Esophagus muscularis mucosa (tissue), 4 donors: ENCODE data around the gene VPS13D. TPM values are rescaled to one million over a fixed set of nuclear protein-coding genes. Genes with fewer than 3 reads are reported as not detected.

Source experiments
- DNase-seq: peaks from one replicate; pipeline ENCODE4 v3.0.0-alpha.2; 2017; ENCODE audit errors: extremely low spot score
- H3K27ac ChIP-seq, 4 donors: fragments of 200-600 bp; sonication (generic); replicated peaks in 1 of 4; 1 replicate in 3 of 4; 2 replicates in 1 of 4; pipeline ENCODE4 v1.5.1; 2016 to 2019; ENCODE audit warnings: mild to moderate bottlenecking in 1 of 4
- H3K27me3 ChIP-seq, 4 donors: fragments of 200-600 bp; sonication (generic); one replicate each; pipeline versions ENCODE4 v1.5.1 to v1.6.0; 2016 to 2019
- H3K36me3 ChIP-seq, 4 donors: fragments of 200-600 bp; sonication (generic); one replicate each; pipeline ENCODE4 v1.5.1; 2016 to 2019
- H3K4me1 ChIP-seq, 4 donors: fragments of 200-600 bp; sonication (generic); one replicate each; pipeline ENCODE4 v1.5.1; 2016 to 2019
- H3K4me3 ChIP-seq, 4 donors: fragments of 200-600 bp; sonication (generic); 1 replicate in 2 of 4; 2 replicates in 2 of 4; pipeline ENCODE4 v1.5.1; 2016 to 2019; ENCODE audit warnings: mild to moderate bottlenecking in 4 of 4, moderate library complexity in 1 of 4
- H3K9me3 ChIP-seq, 4 donors: fragments of 200-600 bp; sonication (generic); 1 replicate in 3 of 4; 2 replicates in 1 of 4; pipeline ENCODE4 v1.5.1; 2016 to 2019
- CTCF ChIP-seq, 3 experiments: fragments of 200-600 bp in 2 of 3; fragments of 450-650 bp in 1 of 3; sonication (generic) in 2 of 3; IDR thresholded peaks; one replicate each; pipeline ENCODE4 v1.5.1; 2017 to 2019; ENCODE audit warnings: antibody characterized with exemption in 3 of 3, mild to moderate bottlenecking in 2 of 3, moderate library complexity in 1 of 3
- EP300 ChIP-seq: sonication (generic); formaldehyde crosslinking; IDR thresholded peaks from one replicate; pipeline ENCODE4 v1.6.1; 2017; ENCODE audit warnings: antibody characterized with exemption
- POLR2A ChIP-seq: fragments of 450-650 bp; IDR thresholded peaks from one replicate; pipeline ENCODE4 v1.6.1; 2017; ENCODE audit warnings: antibody characterized with exemption, moderate library complexity, mild to moderate bottlenecking, low read depth
- POLR2AphosphoS5 ChIP-seq, 2 donors: sonication (generic); formaldehyde crosslinking; IDR thresholded peaks; one replicate each; pipeline ENCODE4 v1.6.1; 2017; ENCODE audit warnings: antibody characterized with exemption in 2 of 2
- WGBS: methylation state at CpG from one replicate; pipeline ENCODE4 v1.1.5; 2018; 5-methylcytosine and 5-hydroxymethylcytosine counted together
- intact Hi-C: fragments of 100-400 bp; cut with DNase I; formaldehyde crosslinking; loops from one replicate; pipeline ENCODE4 v1.15.1; 2023
- total RNA-seq, 4 donors: library from RNA; depleted of rRNA; stranded (reverse); fragments of >200 nt; gene quantifications; one replicate each; pipeline versions ENCODE4 v1.1.0 to v1.2.1, GENCODE V29; 2016

Gene VPS13D
- total RNA-seq, 4 donors from 2014 or later, result 67.8 to 93.3 (median 85.4) TPM

DNA sequence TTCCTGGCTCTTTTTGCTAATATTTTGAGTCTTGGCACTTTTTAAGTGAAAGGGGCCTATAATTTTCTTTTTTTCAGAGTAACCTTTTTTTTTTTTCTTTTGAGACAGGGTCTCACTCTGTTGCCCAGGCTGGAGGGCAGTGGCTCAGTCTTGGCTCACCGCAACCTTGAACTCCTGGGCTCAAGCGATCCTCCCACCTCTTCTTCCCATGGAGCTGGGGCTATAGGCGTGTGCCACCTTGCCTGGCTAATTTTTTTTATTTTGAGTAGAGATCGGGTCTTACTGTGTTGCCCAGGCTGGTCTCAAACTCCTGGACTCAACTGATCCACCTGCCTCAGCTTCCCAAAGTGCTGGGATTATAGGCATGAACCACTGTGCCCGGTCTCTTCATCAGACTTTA, 285.4 kb downstream of the VPS13D start:
- no peak for DNase-seq
- WGBS, result 99% methylated on average over 5 of the region's 5 CpGs
- intact Hi-C loops, result no loop called here
- H3K4me3 ChIP-seq, result no peak overlapping the region
- H3K36me3 ChIP-seq, result no peaks in the 10 kb centered on the region
- TF ChIP-seq POLR2AphosphoS5 (IDR thresholded peaks at IDR 0.05), result no peak
- TF ChIP-seq POLR2A, result no peak
- no peak for TF ChIP-seq EP300
- no peak for TF ChIP-seq CTCF (IDR thresholded peaks at IDR 0.05)
- no peaks in the 10 kb centered on the region for H3K27me3 ChIP-seq
- peaks cover 30 to 52% (median 43%) of the 10 kb centered on the region in 4 donors for H3K4me1 ChIP-seq
- no peak overlapping the region for H3K27ac ChIP-seq
- H3K9me3 ChIP-seq, result no peaks in the 10 kb centered on the region

DNA sequence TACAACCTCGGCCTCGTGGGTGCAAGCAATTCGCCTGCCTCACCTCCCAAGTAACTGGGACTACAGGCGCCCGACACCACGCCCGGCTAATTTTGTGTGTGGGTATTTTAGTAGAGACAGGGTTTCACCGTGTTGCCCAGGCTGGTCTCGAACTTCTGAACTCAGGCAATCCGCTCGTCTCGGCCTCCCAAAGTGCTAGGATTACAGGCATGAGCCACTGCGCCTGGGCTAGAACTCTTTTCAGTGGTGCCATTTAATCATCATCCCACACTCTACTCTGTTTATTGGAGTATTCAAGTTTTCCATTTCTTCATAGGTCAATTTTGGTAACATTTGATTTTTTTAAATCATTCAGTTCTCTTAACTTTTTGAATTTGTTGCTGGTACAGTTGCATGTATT, 286.9 kb downstream of the VPS13D start:
- intact Hi-C loops, result no loop called here
- WGBS, result 97% methylated on average over 13 of the region's 13 CpGs

GRCh38 chr1:12518931-12519692, 289.3 kb downstream of the VPS13D start:
- H3K36me3 ChIP-seq, result no peaks in the 10 kb centered on the region
- peak; percentile 50 to 62 for TF ChIP-seq POLR2AphosphoS5 (IDR thresholded peaks at IDR 0.05)
- TF ChIP-seq EP300, result no peak
- TF ChIP-seq CTCF (IDR thresholded peaks at IDR 0.05), result no peak
- no peaks in the 10 kb centered on the region for H3K27me3 ChIP-seq
- peaks cover 12 to 22% (median 17%) of the 10 kb centered on the region in 4 donors for H3K4me1 ChIP-seq
- no peak for DNase-seq
- peak overlapping the region; percentile 7 to 27 (median 10) for H3K4me3 ChIP-seq
- no peaks in the 10 kb centered on the region for H3K9me3 ChIP-seq
- WGBS, result 28% methylated on average over 20 of the region's 21 CpGs
- H3K27ac ChIP-seq, result peak overlapping the region; percentile 45 to 62 (median 58)
- intact Hi-C loops, result no loop called here

More for the DNA sequence above, 286.9 kb downstream of the VPS13D start:
- no peak for DNase-seq
- H3K4me3 ChIP-seq, result no peak overlapping the region
- no peak overlapping the region for H3K27ac ChIP-seq
- H3K4me1 ChIP-seq, result peaks cover 17 to 37% (median 29%) of the 10 kb centered on the region in 4 donors
- no peaks in the 10 kb centered on the region for H3K36me3 ChIP-seq
- no peaks in the 10 kb centered on the region for H3K9me3 ChIP-seq
- no peaks in the 10 kb centered on the region for H3K27me3 ChIP-seq
- TF ChIP-seq POLR2A, result no peak
- TF ChIP-seq EP300, result no peak
- TF ChIP-seq POLR2AphosphoS5 (IDR thresholded peaks at IDR 0.05), result no peak
- no peak for TF ChIP-seq CTCF (IDR thresholded peaks at IDR 0.05)

DNA sequence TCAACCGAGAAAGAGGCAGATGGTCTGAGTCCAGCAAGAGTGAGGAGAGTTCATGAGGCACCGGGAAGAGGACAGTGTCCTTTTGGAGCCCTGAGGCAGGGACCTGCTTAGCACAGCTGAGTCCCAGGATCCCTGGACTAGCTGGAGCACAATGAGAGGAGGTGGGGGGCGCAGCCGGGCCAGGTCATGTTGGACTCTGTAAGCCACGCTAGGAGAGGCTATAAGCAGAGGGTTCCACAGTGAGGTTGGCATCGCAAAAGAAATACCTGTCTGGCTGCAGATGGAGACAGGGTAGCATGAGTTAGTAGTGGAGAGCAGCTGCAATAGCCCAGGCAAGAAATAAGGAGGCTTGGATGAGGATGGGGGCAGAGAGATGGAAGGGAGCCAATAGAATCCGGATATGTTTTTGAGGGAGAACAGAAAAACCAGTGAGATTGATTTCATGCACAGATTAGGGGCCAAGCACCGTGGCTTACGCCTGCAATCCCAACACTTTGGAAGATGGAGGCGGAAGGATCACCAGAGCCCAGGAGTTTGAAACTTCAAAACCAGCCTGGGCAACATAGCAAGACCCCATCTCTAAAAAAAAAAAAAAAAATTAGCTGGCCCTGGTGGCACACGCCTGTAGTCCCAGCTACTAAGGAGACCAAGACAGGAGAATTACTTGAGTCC, 290.0 kb downstream of the VPS13D start:
- H3K9me3 ChIP-seq, result no peaks in the 10 kb centered on the region
- peak overlapping the region; percentile 45 to 62 (median 58) for H3K27ac ChIP-seq
- no peak for DNase-seq
- 88% methylated on average over 10 of the region's 11 CpGs for WGBS
- H3K4me3 ChIP-seq, result no peak overlapping the region
- no peaks in the 10 kb centered on the region for H3K36me3 ChIP-seq
- peaks cover 12 to 22% (median 17%) of the 10 kb centered on the region in 4 donors for H3K4me1 ChIP-seq
- TF ChIP-seq POLR2AphosphoS5 (IDR thresholded peaks at IDR 0.05) (no peak), CTCF (IDR thresholded peaks at IDR 0.05) (no peak), EP300 (no peak), POLR2A (no peak)
- H3K27me3 ChIP-seq, result no peaks in the 10 kb centered on the region
- intact Hi-C loops, result no loop called here
